Stimulated activated CD8-positive, alpha-beta memory T cell treated with anti-CD3 and anti-CD28 coated beads, Interleukin-4, amount 100 ng/mL, for 48 hours (primary cell): ENCODE measurements around the gene TCFL5.

ENCODE experiments used
- DNase-seq: peaks from one replicate; pipeline ENCODE4 v3.0.0-alpha.2; 2020

The TCFL5 gene

DNA sequence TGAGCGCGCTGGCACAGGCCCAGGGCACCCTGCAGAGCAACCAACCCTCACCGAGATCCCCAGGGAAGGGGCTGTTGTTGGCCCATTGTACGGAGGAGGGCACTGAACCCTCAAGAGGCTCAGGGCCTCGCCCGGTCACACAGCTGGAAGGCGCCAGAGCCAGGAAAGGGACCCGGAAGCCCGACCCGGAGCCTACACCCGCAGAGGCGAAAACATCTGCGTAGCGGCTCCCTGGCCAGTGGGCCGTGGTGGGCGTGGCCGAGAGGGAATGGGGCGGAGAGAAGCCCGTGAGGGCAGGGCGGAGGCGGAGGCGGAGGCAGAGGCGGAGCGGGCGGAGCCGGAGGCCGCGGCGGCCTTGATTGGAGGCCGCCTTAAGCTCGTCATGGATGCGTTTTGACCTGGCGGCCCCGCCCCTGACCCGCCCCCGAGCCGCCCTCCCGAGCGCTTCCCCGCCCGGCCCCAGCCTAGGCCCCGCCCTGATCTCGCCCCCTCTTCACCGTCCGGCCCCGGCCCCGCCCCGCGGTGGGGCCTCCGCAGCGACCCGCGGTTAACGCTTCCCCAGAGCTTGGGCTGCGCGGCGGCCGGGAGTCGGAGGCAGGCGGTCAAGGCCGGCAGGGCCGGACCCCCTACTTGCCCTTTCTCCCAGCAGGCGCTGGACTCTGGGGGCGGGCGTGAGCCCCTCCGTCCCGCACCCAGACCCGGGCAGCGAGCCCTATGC, 67.5 kb downstream of the TCFL5 start:
- DNase-seq: peak; percentile 98

DNA sequence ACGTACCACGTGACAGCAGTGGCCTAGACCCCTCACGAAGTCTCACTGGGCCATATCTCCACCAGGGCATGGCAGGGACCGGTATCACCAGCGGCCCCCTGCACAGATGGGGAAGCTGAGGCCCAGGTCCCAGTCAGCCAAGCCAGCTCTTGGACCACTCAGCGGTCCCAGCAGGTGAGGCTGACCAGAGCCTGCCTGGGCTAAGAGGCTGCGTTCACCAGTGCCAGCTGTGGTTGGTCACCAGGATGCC, 67.9 kb downstream of the TCFL5 start:
- no peak for DNase-seq

DNA sequence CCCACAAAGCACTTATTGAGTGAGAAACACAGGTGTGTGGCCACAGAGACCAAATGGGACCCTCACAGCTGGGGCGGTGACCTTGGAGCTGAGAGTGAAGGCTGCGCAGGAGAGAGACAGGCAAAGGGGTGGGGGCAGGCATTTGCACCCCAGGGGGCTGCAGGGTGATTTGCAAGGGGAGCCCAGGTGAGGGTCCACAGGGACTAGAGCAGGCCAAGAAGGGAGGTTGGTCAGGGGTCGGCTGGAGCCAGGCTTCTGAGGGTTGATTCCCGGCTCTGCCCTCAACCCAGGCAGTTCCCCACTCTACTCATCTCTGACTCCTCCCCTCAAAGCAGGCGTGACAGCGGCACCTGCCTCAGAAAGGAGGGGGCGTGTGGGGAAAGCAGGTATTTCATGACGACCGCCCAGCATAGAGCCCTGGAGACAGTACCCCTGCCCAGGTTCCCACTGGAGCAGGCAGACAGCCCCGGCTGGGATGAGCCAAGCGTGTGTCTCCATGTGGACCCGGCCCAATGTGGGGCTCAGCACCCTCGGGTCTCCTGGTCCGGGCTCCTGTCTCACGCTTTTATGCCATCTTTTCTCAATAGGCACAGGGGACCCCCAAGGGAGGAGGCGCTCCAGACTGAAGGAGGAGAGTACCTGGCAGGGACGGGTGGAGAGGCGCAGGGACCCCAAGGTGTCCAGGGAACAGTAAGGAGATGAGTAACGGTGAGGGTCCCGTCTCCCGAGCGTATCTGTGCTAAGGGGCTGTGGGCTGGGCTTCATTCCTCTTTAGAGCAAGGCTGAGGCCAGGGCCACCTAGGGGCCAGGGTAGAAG, 68.5 kb downstream of the TCFL5 start:
- DNase-seq: no peak

DNA sequence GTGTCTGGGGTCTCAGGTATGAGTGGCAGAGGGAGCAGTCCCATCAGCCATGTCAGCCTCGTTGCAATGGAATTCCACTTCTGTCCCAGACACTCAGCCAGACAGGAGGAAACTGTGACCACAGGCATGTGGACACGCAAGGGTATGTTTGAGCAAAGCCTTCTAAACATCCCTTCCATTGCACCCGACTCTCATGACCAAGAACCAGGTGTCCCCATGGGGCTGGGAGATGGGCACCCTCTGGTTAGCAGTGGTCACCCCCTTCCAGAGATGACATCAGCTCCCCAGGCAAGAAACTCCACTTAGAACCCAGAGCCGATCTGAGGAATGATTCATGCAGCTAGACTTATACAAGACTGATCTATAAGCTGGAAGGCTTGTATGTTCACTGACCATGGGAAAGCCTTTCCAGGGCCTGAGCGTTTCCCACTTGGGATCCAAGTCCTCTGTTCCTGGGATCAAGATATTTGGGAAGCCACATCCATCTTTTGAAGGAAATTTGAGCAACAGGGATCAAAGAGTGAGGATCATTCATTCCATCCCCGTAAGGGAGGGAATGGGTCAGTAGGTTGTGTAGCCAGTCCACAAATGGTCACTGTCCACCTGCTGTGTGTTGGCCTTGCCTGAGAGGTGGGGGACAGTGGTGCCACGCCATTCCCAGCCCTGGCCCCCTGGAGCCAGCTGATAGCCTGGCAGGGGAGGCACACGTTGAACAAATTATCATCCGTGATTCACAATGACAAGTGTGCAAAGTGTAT, 69.3 kb downstream of the TCFL5 start:
- no peak for DNase-seq

DNA sequence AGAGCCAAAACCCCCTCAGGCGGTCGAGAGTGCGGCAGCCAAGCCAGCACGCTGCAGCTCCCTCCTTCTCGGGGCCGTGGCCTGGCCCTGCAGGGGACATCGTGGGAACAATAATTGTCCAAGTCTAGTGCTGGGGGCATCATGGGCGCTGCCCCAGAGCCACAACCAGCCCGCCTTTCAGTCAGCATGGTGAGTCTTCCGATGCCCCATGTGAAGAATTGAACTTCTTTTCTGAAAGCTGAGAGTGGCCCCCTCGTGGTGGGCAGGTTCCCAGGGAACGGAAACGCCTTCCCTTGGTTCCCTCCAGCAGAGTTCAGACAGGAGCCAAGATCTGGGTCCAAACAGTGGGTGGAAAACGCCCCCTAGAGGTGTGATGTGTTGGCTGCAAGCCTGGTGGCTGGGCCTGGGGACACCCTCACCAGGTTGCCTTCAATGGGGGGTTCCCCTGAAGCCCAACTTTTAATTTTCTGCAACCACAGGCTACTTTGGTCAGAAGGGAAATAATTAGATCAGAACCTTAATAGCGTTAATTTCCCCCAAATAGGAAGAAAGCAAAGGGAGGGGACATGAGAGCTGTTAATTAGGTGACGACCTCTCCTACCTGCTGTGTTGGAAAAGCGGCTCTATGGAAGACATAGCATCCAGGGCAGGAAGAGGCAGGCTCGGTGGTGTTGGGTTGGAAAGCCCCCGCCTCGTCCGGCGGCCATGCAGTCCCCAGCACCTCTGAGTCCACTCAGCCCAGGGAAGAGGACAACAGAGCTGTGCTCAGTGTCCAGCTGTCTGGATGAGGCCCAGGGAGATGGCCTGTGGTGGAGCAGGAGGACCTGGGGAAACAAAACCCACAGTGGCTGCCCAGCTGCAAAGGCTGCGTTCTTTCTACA, 70.1 kb downstream of the TCFL5 start:
- DNase-seq: peak; percentile 85
